ENCODE results near the gene ADAMTS9.

ADAMTS9 gene

DNA sequence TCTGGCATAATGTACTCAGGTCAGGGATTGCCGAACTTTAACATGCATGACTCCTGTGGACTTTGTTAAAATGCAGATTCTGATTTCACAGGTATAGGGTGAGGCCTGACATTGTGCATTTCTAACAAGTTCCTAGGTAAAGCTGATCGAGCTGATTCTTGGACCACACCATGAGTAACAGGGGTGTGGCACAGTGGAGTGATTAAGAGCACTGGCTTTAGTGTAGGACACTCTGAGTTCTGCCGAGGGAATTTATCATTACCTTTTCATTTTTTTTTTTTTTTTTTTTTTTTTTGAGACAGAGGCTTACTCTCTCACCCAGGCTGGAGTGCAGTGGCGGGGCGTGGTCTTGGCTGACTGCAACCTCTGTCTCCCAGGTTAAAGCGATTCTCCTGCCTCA lies 169.3 kb downstream of the ADAMTS9 start:
- Histone ChIP-seq H3K27me3 (ENCODE audit: control insufficient read depth, insufficient read depth, low read length) (no peaks in the 10 kb centered on the region), H3K4me3 (ENCODE audit: low read length) (no peak overlapping the region), H3K27ac (ENCODE audit: low read length) (no peak overlapping the region), H3K4me1 (ENCODE audit: control insufficient read depth, low read depth, low read length) (no peaks in the 10 kb centered on the region), H3K36me3 (ENCODE audit: control insufficient read depth, low read depth, low read length) (no peaks in the 10 kb centered on the region), H3K9me3 (ENCODE audit: control insufficient read depth, low read depth, low read length) (no peaks in the 10 kb centered on the region), H3K9ac (ENCODE audit: low read length) (no peak overlapping the region)

DNA sequence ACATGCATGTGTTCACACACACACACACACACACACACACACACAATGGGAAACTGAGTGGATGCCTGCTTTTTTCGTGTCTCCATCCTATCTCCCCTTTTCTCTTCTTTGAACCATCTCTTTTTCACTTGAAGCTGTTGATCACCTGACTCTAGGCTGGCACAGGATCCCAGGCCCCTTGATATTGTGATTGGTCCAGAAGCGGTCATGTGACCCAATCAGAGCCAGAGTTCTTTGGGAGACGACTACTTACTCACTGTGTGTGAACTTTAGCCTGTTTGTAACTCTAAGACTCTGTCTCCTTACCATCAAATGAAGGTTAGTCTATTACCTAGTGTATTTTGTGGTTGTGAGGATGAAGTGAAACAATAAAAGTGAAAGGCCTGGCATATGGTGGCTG lies 172.9 kb downstream of the ADAMTS9 start:
- no peak overlapping the region for H3K27ac ChIP-seq (ENCODE audit: low read length)
- no peaks in the 10 kb centered on the region for H3K27me3 ChIP-seq (ENCODE audit: control insufficient read depth, insufficient read depth, low read length)
- H3K9me3 ChIP-seq (ENCODE audit: control insufficient read depth, low read depth, low read length), result no peaks in the 10 kb centered on the region
- no peaks in the 10 kb centered on the region for H3K36me3 ChIP-seq (ENCODE audit: control insufficient read depth, low read depth, low read length)
- H3K9ac ChIP-seq (ENCODE audit: low read length), result no peak overlapping the region
- no peaks in the 10 kb centered on the region for H3K4me1 ChIP-seq (ENCODE audit: control insufficient read depth, low read depth, low read length)
- H3K4me3 ChIP-seq (ENCODE audit: low read length), result no peak overlapping the region

DNA sequence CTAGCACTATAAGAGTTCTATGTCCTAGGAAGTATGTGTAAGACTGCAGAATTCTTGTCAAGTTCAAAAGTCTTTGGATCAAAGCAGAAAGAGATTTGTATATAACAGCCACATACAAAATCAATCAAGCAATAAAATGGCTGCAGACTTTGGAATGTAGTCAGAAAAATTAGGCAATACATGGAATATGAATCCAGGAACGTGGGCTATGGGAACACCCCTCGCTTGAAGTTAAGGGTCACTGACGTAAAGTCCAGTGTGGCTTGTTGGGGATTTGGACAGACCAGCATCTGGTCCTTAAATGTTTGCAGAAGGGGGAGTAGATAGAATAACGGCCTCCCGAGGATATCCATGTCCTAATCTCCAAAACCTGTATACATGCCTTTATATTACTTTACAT lies 178.6 kb downstream of the ADAMTS9 start:
- H3K27ac ChIP-seq (ENCODE audit: low read length), result no peak overlapping the region
- no peaks in the 10 kb centered on the region for H3K4me1 ChIP-seq (ENCODE audit: control insufficient read depth, low read depth, low read length)
- no peak overlapping the region for H3K9ac ChIP-seq (ENCODE audit: low read length)
- no peak overlapping the region for H3K4me3 ChIP-seq (ENCODE audit: low read length)
- H3K36me3 ChIP-seq (ENCODE audit: control insufficient read depth, low read depth, low read length), result no peaks in the 10 kb centered on the region
- no peaks in the 10 kb centered on the region for H3K9me3 ChIP-seq (ENCODE audit: control insufficient read depth, low read depth, low read length)
- no peaks in the 10 kb centered on the region for H3K27me3 ChIP-seq (ENCODE audit: control insufficient read depth, insufficient read depth, low read length)

DNA sequence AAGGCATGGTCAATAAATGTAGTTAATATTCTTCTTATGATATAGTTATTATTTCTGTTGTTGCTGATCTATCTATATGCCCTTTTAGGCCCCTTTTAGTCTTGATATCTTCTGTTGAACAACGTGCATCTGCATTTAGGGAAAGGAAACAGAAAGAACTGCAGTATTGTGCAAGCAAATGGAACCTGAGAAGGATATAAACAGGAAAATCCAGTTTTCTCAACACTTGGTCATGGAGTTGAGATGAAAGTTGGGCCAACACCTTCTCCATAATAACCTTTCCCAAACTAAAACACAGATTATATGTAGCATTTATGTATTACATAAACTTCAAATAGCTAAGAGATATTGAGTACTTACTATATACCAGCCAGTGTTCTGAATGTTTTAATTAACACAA lies 179.7 kb downstream of the ADAMTS9 start:
- no peaks in the 10 kb centered on the region for H3K27me3 ChIP-seq (ENCODE audit: control insufficient read depth, insufficient read depth, low read length)
- no peak overlapping the region for H3K27ac ChIP-seq (ENCODE audit: low read length)
- no peaks in the 10 kb centered on the region for H3K9me3 ChIP-seq (ENCODE audit: control insufficient read depth, low read depth, low read length)
- H3K4me1 ChIP-seq (ENCODE audit: control insufficient read depth, low read depth, low read length), result no peaks in the 10 kb centered on the region
- no peak overlapping the region for H3K9ac ChIP-seq (ENCODE audit: low read length)
- H3K4me3 ChIP-seq (ENCODE audit: low read length), result no peak overlapping the region
- no peaks in the 10 kb centered on the region for H3K36me3 ChIP-seq (ENCODE audit: control insufficient read depth, low read depth, low read length)

DNA sequence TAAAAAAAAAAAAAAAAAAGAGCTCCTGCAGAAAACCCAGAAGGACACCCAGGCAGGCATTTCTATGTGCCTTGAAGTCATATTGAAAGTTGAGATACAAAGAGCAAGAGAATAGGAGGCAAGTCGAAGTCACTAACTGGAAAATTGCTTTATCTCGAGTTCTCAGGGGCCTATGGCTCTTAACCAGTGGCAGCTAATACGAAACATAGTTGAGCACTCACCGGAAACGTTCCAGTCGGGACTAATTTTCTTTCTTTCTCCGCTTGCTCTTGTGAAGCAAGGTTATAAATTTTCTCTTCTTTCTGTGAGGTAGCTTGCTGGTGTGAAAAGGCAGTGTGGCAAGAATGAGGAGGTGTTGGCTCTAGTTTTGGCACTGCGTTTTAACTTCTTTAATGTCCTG lies 181.5 kb downstream of the ADAMTS9 start:
- no peak overlapping the region for H3K27ac ChIP-seq (ENCODE audit: low read length)

DNA sequence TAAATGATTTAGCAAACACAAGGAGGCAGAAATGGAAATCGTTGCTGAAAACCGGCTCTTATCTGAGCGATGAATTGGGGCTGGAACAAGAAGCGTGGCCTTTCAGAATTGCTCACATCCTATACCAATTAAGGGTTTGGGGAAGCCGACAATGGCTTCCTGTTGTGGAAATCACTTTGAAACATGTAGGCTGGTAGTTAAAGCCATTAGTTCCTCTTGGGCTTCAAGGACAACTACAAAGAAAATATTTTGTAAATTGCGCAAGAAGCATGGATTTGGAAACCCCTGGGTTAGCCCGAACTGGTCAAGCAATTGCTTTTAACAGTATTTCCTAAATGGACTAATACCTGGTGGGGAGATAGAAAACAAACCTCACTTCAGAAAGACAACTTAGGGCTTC lies 182.4 kb downstream of the ADAMTS9 start:
- H3K27ac ChIP-seq (ENCODE audit: low read length), result no peak overlapping the region

More for the DNA sequence above, 181.5 kb downstream of the ADAMTS9 start:
- Histone ChIP-seq H3K27me3 (ENCODE audit: control insufficient read depth, insufficient read depth, low read length) (no peaks in the 10 kb centered on the region), H3K4me1 (ENCODE audit: control insufficient read depth, low read depth, low read length) (no peaks in the 10 kb centered on the region), H3K9me3 (ENCODE audit: control insufficient read depth, low read depth, low read length) (no peaks in the 10 kb centered on the region), H3K9ac (ENCODE audit: low read length) (no peak overlapping the region), H3K36me3 (ENCODE audit: control insufficient read depth, low read depth, low read length) (no peaks in the 10 kb centered on the region), H3K4me3 (ENCODE audit: low read length) (no peak overlapping the region)

DNA sequence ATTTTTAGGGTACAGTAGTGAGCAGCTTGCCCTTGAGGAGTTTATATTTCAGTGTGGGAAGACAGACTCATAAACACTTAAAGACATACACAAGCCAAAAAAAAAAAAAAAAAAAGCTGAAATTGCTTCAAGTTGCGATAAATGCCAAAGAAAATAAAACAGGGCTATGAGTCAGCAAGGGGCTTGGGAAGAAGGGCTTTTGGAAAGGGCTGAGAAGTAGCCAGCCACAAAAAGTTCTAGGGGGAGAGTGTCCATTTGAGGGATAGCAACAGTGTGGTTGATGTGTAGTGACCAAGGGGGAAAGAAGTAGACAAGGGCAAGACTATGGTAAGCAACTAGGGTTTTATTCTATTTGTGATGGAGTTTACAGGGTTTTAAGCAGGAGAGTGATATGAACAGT lies 185.5 kb downstream of the ADAMTS9 start:
- no peaks in the 10 kb centered on the region for H3K36me3 ChIP-seq (ENCODE audit: control insufficient read depth, low read depth, low read length)
- no peak overlapping the region for H3K4me3 ChIP-seq (ENCODE audit: low read length)
- H3K27ac ChIP-seq (ENCODE audit: low read length), result no peak overlapping the region
- H3K4me1 ChIP-seq (ENCODE audit: control insufficient read depth, low read depth, low read length), result no peaks in the 10 kb centered on the region
- H3K9me3 ChIP-seq (ENCODE audit: control insufficient read depth, low read depth, low read length), result no peaks in the 10 kb centered on the region
- no peaks in the 10 kb centered on the region for H3K27me3 ChIP-seq (ENCODE audit: control insufficient read depth, insufficient read depth, low read length)
- H3K9ac ChIP-seq (ENCODE audit: low read length), result no peak overlapping the region

More for the DNA sequence above, 182.4 kb downstream of the ADAMTS9 start:
- no peaks in the 10 kb centered on the region for H3K4me1 ChIP-seq (ENCODE audit: control insufficient read depth, low read depth, low read length)
- no peaks in the 10 kb centered on the region for H3K36me3 ChIP-seq (ENCODE audit: control insufficient read depth, low read depth, low read length)
- no peaks in the 10 kb centered on the region for H3K27me3 ChIP-seq (ENCODE audit: control insufficient read depth, insufficient read depth, low read length)
- H3K9me3 ChIP-seq (ENCODE audit: control insufficient read depth, low read depth, low read length), result no peaks in the 10 kb centered on the region
- H3K4me3 ChIP-seq (ENCODE audit: low read length), result no peak overlapping the region
- no peak overlapping the region for H3K9ac ChIP-seq (ENCODE audit: low read length)

DNA sequence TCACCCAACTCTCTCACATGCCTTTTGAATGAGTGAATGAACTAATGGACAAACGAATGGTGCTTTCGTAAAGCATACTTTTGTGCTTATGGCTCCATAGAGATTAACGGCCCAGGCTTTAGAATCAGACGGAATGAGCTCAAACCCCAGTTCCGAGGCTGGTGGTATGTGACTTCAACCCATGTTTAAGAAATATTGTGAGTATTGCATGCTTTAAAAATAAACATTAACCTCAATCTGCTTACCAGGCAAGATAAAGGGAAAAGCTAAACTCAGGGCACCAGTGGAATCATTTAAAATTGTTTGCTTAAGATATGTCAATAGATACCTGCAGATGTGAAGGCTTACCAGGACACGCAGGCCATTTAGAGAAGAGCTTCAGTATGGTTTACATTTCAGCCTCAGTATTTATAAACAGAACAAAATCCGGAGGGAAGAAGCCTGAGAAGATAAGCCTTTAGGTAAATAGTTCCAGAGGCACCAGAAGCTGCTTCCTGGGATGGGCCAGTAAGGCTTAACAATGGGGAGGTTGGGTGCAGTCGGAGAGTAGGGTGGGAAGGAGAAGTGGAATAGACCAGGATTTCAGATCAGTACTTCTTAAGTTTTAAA lies 186.4 kb downstream of the ADAMTS9 start:
- Histone ChIP-seq H3K36me3 (ENCODE audit: control insufficient read depth, low read depth, low read length) (no peaks in the 10 kb centered on the region), H3K9me3 (ENCODE audit: control insufficient read depth, low read depth, low read length) (no peaks in the 10 kb centered on the region), H3K9ac (ENCODE audit: low read length) (no peak overlapping the region), H3K27me3 (ENCODE audit: control insufficient read depth, insufficient read depth, low read length) (no peaks in the 10 kb centered on the region), H3K4me1 (ENCODE audit: control insufficient read depth, low read depth, low read length) (no peaks in the 10 kb centered on the region), H3K27ac (ENCODE audit: low read length) (no peak overlapping the region), H3K4me3 (ENCODE audit: low read length) (no peak overlapping the region)

DNA sequence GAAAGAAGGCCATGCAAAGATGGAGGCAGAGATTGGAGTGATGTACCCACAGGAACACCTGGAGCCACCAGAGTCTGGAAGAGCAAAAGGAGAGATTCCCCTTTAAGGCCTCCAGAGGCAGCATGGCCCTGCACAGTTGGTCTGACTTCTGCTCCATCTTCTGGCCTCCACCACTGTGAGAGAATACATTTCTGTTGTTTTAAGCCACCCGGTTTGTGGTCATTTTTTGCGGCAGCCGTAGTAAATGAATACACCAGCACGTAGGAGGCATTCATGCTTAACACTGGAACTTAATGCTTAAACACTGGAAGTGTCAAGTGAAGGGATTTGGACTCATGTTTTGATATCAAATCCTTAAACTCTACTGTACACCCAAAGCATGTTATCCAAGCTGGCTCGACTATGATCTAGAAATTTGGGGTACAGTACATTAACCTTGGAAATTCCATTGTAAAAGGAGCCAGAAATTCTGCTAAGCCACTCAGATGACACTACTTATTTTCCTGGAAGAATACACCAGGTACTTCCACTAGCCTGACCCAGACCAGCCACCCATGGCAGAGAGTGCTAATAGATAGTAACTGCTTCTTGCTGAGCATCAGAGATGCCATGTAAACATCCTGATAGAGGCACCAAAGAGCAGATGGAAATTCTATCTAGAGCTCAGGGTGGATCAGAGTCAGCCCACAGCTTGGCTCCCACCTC lies 190.9 kb downstream of the ADAMTS9 start:
- H3K27ac ChIP-seq (ENCODE audit: low read length), result no peak overlapping the region
- no peaks in the 10 kb centered on the region for H3K27me3 ChIP-seq (ENCODE audit: control insufficient read depth, insufficient read depth, low read length)
- peaks cover 3% of the 10 kb centered on the region for H3K4me1 ChIP-seq (ENCODE audit: control insufficient read depth, low read depth, low read length)

DNA sequence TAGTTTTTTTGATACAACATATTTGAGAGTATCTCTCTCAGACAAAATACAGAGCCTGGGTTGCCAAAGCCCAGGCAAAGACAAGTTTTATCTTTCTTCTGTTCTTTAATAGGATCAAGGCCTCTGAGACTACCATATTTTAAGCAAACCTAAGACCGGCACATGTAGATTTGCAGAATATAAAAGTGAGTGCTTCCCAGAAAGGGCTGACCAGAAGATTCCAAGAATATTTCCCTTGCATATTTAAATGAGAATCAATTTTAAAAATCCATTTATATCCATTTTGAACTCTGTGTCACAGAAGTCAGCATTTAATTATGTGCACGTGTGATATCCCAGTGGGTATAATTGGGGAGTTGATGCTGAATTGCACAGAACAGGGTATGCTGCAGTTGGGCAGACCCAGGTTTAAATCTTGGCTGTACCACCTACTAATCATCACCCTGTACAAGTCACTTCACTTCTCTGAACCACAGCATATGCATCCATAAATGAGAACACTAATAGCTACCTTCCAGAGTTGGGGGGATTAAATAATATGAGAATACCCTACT lies 191.9 kb downstream of the ADAMTS9 start:
- no peaks in the 10 kb centered on the region for H3K9me3 ChIP-seq (ENCODE audit: control insufficient read depth, low read depth, low read length)
- H3K27me3 ChIP-seq (ENCODE audit: control insufficient read depth, insufficient read depth, low read length), result no peaks in the 10 kb centered on the region
- no peak overlapping the region for H3K9ac ChIP-seq (ENCODE audit: low read length)
- no peaks in the 10 kb centered on the region for H3K36me3 ChIP-seq (ENCODE audit: control insufficient read depth, low read depth, low read length)
- peaks cover 13% of the 10 kb centered on the region for H3K4me1 ChIP-seq (ENCODE audit: control insufficient read depth, low read depth, low read length)
- H3K4me3 ChIP-seq (ENCODE audit: low read length), result no peak overlapping the region
- no peak overlapping the region for H3K27ac ChIP-seq (ENCODE audit: low read length)

More for the DNA sequence above, 190.9 kb downstream of the ADAMTS9 start:
- no peaks in the 10 kb centered on the region for H3K9me3 ChIP-seq (ENCODE audit: control insufficient read depth, low read depth, low read length)
- no peak overlapping the region for H3K9ac ChIP-seq (ENCODE audit: low read length)
- H3K4me3 ChIP-seq (ENCODE audit: low read length), result no peak overlapping the region
- no peaks in the 10 kb centered on the region for H3K36me3 ChIP-seq (ENCODE audit: control insufficient read depth, low read depth, low read length)

DNA sequence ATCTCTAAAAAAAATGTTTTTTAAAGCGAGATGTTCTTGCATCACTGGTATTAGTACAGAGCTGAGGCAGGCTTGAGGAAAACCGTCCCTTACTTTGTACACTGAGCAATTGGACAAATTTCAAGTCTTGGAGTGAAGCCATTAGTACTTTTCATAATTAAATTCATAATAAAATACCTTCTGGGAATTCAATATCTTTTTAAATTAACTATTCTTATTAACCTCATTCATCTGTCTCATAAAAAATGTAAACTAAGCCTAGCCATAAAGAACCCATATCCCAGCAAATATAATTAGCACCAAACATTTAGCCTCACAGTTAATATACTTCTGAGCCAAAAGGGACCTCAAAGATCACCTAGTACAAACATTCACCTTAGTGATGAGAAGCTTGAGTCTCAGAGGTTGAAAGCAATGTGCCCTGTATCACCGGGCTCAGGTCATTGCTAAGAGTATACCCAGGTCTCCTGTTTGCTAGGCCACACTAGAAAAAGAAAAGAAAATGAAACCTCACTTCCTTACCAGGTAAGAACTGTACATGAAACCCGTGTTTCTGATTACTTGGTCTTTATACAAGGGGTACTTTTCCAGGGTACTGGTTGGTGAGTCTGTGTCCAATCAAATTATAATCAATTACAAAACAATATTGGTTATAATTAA lies 192.5 kb downstream of the ADAMTS9 start:
- Histone ChIP-seq H3K27me3 (ENCODE audit: control insufficient read depth, insufficient read depth, low read length) (peaks cover 2% of the 10 kb centered on the region), H3K4me3 (ENCODE audit: low read length) (no peak overlapping the region), H3K9me3 (ENCODE audit: control insufficient read depth, low read depth, low read length) (no peaks in the 10 kb centered on the region), H3K4me1 (ENCODE audit: control insufficient read depth, low read depth, low read length) (peaks cover 17% of the 10 kb centered on the region), H3K36me3 (ENCODE audit: control insufficient read depth, low read depth, low read length) (no peaks in the 10 kb centered on the region), H3K9ac (ENCODE audit: low read length) (no peak overlapping the region), H3K27ac (ENCODE audit: low read length) (no peak overlapping the region)

Measured in iPS-18a (cell line).